NCI-H82 treated with DMSO at 0.1 percent for 48 hours (cell line): ENCODE results near the gene FOXO6.
A peak's percentile ranks its signal among the peaks of the same experiment; 100 is the strongest.

ENCODE experiments used
- DNase-seq: peaks from one replicate; lab custom pipeline; 2025; ENCODE audit not compliant: unreplicated experiment; lab: John Stamatoyannopoulos, UW

Gene FOXO6

DNA sequence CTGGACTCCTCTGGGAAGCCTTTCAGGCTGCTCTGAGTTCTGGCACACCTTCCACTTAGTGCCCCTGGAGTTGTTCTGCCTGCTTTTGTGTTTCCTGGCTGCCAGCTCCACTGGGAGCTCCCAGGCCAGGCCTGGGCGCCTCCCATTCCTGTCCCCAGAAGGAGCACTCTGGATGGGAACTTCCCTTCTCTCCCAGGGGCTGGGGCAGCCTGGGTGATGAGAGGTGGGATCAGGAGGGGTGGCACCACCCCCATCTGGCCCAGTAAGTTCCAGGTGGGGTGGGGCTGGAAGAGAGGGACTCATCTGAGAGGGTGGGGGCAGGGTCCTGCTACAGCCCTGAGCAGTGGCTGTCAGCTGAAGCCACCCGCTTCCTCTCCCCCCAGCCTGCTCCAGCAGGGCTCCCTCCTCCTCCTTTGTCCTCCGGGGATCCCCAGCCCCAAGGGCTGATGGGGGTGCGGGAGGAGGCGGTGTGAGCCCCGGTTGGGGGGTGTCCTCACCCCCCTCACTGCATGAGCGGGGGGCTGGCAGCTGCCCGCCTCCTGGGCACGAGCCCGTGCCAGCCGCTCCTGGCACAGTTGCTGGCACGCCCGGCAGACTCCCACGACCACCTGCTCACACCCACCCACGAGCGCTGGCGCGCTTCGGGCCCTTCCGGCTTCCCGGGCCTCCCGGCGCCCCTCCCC lies 4.7 kb downstream of the FOXO6 start:
- DNase-seq, result no peak

DNA sequence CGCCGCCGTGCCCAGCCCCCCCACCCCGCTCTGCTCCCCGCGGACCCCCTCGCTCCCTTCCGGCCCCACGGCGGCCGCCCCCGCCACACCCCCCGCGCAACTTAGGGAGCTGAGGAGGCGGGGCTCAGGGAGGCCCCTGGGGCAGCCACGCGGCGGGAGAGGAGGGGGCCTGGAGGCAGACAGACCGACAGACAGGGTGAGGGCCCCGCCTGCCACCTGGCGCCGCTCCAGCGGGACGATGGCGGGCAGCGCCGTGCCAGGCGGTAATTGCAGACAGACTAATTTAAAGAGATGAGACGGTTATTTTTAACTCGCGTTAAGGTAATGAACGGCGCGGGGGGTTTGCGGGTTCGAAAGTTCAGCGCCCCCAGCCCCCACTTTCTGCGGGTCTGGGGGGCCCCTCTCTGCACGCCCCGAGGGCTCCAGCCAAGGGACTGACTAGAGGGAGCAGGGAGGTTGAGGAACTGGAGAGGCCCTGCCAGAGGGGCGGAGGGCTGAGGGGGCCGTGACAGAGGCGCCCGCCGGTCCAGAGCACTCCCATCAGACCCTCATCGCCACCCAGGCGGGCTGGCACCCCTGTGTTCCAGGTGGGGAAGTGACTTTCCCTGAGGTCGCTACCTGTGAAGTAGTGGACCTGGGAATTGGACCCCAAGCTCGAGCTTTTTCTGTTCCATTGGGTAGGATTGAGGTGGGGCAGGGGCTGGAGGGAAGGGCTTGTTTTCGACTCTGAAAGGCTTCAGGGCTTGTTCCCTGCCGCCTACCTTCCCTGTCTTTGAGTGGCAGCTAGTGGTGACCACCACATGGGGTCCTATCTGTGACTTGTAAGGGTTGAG lies 5.4 kb downstream of the FOXO6 start:
- no peak for DNase-seq

DNA sequence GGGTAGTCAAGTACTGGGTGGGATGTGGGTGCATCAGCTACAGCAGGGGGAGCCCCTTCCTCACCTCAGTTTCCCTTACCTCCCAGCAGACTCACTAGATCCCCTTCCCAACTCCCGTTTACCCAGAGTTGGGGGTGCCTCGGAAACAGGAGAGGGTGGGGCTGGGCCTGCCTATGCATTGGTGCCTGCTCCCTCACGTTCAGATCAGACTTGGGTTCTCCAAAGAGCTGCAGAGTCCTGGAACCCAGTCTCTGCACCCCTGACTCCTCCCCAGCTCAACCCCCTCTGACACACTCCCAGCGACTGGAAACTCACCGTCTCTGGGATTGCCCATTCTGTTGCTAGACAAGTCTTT lies 6.0 kb downstream of the FOXO6 start:
- DNase-seq, result no peak

DNA sequence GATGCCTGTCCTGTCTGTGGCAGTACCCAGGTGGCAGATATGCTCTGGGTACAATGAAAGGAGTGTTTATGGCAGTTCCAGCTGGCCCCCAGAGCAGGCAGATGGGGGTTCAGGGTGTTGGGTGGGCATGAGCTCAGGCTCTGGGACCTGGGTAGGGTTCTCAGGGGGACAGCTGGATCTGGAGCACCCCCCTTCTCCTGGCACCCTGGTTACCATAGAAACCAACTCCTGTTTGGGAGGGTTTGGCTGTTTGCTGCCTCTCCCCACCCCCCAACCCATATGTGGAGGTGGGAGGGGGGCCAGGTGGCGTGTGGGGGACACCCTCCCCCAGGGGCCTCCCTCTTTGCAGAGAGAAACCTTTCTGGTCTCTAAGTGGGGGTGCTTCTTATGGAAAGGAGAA lies 7.1 kb downstream of the FOXO6 start:
- DNase-seq, result no peak

DNA sequence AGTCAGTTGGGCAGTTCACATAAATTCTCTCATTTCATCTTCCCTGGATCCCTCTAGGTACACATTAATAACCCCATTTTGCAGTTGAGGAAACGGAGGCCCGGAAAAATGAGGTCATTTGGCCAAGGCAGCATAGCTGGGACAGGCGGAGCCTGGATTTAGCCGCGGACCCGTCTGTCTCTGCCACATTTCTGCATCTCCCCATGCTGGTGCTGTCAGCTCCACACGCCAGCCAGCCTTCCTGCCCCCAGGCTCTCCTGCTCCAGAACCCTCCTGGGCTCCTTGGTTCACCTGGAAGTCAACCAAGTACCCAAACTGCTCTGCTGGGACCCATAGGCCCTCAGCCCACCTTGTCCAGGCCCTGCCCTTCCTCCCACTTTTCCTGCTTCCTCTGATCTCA lies 7.6 kb downstream of the FOXO6 start:
- DNase-seq, result no peak

DNA sequence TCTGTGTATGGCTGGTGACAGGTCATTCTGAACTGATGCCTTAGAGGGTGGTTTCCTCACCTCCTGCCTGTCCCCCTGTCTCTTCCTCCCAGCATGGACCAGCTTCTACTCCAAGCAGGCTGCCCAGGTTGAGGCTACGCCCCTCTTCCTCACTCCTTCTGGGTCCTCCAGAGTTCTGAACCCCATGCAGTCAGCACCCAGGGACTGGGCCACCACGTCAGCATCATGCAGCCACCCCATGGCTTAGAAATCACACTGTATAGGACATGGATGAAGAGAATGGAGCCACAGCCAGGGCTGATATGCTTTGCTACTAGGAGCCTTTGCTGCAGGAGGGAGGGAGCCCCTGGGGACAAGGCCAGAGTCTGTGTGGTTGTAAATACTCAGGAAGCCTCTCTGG lies 8.3 kb downstream of the FOXO6 start:
- no peak for DNase-seq

DNA sequence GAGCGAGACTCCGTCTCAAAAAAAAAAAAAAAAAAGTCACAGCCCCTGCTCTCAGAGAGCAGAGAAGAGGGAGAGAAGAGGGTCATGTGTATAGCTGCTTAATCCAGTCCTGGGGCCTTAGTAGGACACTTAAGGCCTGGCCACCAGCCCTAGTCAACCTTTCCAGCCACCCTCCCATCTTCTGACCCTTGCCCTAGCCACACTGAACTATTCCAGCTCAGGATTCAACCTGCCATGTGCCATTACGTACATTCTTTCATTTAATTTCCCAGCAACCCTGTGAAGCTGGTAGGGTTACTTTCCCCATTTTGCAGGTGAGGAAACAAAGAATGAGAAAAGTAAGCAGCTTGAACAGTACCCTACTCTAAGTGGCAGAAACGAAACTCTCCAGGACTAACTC lies 9.0 kb downstream of the FOXO6 start:
- DNase-seq, result no peak

DNA sequence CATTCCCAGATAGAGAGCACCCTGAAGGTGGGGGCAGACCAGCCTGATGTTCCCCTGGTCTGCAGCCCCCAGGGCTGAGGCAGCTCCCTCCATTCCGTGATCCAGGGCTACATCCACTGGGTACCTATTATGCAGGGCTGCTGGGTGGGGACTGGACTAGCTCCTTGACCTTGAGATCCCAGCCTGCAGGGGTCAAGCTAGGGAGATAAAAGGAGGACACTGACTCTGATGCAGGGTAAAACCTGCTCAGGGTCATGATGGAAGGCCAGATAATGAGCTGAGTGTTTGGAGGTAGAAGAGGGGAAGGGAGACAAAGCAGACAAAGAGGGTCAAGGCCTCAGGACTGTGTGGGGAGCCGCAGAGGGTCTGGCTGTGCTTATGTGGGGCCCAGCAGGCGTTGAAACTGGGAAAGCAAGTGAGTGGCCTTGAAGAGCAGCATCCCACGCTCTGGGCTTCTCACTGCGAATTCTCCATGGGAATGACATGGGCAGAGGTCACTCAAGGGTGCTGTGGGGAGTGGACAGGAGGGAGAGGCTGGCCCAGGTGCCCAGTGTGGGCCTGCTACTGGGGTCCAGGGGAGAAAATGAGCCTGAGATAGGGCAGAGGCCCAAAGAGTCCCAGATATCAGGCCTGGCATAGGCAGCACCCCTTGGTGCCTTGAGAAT lies 9.7 kb downstream of the FOXO6 start:
- DNase-seq, result no peak

DNA sequence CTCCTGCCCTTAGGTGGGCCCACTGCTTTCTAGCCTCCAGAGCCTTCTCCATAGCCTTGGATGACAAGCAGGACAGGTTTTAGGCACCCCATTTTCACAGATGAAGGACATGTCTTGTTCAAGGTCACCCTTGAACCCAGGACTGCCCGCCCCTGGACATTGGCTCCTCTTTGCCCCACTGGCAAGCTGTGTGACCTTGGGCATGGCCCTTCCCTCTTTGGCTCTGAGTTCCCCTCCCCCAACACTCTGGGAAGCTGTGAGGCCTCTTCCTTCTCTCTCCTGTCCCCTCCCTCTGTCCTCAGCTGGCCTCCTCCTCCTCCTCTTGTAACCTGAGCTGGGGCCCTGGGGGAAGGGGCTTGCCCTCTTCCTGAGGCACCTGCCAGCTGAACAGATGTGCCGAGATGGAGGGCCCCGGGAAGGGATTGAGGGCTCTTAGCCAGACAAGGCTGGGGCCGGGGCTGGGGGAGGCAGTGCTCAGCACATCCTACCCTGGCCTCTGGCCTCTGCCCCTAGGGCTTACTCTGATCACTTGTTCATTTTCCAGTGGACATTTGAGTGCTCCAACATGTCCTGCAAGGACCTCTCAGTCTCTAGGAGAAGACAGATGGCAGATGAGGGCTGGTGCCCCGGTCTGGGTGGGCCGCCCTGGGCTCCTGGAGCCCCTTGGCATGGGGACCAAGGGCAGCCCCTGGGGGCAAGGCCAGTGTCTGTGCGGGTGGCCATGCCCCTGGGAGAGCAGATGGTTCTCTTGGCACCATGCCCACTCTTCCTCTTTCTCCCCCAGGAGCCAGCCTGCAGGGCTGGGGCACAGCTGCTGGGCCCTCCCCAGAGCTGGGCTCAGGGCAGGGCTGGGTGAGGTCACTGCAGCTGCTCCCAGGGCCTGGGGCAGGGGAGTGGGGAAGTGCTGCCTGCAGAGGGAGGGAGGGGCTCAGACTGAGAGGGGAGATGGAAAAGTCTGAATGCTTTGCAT lies 10.7 kb downstream of the FOXO6 start:
- DNase-seq, result peak; percentile 99

DNA sequence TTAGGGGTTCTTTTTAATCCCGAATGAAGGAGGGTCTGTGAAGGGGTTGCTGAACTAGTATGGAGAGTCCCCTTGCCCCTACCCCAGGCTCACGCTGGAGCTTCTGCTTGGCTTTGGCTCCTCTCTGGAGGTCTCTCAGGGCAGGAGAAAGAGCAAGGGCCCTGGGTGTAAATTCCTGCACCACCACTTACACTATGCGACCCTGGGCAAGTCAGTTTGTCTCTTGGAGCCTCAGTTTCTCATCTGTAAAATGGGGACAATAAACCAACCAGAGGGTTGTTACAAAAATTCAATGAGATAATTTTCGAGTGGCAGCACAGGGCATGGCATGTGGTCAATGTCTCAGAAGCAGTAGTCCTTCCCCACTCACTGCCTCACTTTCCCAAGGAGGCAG lies 11.4 kb downstream of the FOXO6 start:
- DNase-seq, result no peak

DNA sequence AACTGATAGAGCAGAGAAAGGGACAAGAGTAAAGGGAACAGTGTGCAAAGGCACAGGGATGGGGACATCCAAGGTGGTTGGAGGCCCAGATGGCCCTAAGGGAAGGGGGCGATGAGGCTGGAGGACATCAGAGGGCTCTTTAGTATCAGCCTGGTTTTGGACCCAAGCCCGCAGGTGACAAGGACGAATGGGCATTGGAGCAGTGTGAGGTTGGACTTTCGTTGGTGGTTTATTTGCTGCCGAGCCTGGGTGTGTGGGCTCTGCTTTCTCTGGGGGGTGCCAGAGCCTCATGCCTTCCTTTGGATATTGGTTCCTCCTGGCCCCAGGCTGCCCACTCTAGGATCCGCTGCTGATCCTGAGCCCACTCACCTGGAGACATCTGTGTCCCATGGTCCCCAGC lies 12.1 kb downstream of the FOXO6 start:
- no peak for DNase-seq

DNA sequence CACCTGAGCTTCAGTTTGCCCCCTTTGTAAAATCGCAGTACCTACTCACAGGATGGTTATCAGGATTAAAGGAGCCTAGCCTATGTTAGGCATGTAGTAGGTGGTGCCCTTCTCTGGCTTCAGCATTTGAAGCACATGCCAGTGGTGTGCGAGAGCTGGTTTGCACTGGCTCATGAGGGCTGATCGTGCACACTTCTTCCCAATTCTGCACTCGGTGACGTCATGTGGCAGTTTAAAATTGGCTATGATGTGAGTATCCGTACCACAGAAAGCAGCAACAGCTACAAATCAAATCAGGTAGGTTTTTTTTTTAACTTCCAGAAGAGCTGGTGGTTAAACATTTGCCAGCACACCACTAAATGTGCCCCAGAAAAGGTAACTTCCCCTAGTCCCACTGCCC lies 13.5 kb downstream of the FOXO6 start:
- DNase-seq, result no peak

DNA sequence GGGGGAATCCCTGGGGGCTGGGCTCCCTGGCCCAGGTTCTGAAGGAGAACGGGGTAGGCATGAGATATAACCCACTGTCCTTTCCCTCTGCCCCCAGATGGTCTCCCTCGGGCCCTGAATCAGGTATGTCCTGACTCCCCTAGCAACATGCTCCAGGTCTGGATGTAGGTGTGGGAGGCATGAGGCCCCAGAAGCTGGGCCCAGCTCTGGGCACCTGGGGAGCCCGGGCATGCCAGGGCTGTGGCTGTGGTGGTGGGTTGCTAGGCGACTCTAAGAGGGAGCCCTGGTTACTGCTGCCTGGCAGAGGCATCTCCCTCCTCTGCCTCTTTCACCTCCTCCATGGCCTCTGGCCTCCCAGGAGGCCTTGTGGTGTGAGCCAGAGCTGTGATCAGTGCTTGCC lies 16.2 kb downstream of the FOXO6 start:
- DNase-seq, result no peak

DNA sequence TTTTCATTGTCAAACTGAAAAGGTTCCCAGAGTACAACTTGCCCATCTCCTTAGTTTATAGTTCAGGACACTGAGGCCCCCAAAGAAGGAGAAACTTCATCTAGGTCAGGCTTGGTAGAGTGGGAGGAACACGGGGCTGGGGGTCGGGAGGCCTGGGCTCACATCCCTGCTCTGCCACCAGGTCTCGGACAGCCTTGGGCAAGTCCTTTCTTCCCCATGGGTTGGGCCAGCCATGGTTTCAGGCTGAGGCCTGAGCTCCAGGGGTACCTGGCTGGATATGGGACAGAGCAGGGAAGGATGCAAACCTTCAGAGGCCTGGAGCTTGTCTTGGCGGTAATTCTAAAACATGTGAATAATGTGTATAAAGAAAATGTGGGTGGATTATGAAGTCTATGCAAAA lies 17.0 kb downstream of the FOXO6 start:
- no peak for DNase-seq

DNA sequence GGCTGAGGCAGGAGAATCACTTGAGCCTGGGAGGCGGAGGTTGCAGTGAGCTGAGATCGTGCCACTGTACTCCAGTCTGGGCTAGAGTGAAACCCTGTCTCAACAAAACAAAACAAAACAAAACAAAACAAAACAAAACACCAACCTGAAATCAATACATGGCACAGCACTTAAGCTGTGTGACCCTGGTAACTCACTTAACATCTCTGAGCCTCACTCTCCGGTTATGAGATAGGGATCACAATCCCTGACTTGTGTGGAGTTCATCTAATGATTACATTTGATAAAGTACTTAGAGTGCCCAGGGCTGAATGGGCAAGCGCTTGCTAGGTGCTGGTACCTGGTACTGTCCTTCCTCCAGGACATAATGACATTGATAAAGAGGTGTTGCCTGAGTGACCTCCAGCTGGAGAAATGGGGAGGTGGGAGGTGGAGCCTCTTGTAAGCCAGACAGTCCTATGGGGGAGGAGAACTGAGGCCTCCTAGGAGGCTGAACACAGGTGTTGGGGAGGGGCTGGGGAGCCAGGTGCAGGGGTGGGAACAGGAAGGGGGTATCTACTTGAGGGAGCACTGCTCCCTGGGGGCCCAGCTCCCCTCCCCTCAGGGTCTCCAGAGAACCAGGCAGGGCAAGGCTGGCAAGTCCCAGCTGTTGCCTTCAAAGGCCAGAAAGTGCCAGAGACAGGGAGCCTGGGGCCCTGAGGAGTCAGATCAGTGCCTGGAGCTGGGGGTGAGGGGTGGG lies 17.9 kb downstream of the FOXO6 start:
- no peak for DNase-seq

DNA sequence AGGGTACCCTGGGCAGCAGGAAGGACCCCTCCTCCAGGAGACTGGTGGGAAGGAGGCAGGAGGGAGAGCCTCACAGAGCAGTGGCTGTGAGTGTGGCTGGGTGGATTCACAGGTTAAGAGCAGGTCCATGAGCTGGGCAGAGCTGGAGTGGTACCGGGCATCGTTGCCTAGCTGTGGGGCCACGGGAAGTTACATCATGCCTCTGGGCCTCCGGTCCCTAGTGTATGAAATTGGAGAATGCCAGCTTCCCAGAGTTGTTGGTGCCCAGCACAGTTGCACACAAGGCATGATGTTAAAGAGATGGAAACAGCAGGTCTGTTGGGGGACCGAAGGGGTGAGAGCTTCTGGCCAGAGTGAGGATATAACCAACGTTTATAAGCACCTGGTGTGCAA lies 18.5 kb downstream of the FOXO6 start:
- no peak for DNase-seq

DNA sequence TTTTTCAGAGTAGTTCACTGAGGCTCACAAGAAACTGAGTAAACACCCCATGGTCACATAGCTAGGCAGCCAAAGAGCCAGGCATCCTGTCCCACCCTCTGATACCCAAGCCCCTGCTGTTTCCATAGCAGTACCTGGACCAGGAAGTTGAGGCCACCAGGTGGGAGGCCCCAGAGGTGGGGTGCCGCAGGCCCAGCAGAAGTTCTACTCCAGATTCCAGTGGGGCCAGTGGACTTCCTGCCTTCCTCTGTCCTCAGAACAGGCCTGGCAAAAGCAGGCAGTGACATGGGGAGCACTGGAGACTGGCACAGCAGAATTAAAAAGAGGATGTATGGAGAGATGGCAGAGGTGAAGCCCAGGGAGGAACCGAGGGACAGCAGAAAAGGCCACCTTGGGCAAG lies 19.0 kb downstream of the FOXO6 start:
- no peak for DNase-seq

DNA sequence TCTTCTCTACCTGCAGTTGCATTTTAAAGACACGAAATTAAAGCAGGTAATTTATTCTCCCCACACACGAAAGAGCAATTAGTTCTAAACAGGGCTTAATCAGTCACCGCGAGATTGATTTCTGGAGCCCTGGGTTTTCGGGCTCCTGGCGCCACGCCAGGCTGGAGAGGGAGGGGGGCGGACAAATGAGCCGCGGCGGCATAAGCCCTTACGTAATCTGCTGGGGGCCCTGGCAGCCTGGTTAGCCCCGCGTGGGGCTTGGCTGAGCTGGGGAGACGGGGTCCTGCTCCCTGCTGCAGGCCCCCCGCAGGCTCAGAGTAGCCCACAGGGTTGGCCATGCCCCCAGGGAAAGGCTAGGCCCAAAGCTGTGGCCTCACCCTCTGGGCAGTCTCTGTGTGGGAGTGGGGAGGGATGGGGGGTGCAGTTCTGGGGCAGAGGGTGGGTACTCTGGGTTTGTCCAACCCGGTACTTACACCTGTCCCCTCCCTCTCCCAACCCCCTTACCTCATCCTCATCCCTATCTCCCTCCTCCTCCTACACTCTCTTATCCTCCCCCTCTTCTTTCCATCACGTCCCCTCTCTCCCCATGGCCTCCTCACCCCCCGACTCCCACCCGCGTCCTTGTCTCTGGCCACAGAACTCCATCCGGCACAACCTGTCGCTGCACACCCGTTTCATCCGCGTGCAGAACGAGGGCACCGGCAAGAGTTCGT lies 19.9 kb downstream of the FOXO6 start:
- DNase-seq, result peak; percentile 89

DNA sequence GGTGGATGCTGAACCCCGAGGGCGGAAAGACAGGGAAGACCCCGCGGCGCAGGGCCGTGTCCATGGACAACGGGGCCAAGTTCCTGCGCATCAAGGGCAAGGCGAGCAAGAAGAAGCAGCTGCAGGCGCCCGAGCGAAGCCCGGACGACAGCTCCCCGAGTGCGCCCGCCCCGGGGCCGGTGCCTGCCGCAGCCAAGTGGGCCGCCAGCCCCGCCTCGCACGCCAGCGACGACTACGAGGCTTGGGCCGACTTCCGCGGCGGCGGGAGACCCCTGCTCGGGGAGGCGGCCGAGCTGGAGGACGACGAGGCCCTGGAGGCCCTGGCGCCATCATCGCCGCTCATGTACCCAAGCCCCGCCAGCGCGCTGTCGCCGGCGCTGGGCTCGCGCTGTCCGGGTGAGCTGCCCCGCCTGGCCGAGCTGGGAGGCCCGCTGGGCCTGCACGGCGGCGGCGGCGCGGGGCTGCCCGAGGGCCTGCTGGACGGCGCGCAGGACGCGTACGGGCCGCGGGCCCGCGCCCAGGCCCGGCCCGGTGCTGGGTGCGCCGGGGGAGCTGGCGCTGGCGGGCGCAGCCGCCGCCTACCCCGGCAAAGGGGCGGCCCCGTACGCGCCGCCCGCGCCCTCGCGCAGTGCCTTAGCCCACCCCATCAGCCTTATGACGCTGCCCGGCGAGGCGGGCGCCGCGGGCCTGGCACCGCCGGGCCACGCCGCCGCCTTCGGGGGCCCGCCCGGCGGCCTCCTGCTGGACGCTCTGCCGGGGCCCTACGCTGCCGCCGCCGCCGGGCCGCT lies 20.7 kb downstream of the FOXO6 start:
- no peak for DNase-seq
